ENCODE data around the gene PLCG2.
"Not testable (repeated sequence)": the region's sequence is repeated elsewhere in the genome, so short reads cannot be mapped to it uniquely, and the experiment has no call there.

Gene PLCG2

GRCh38 chr16:82008957-82009592, 230.0 kb downstream of the PLCG2 start:
- no peak for DNase-seq

GRCh38 chr16:82009789-82010188, 230.7 kb downstream of the PLCG2 start:
- not testable (repeated sequence) for DNase-seq

- no peak for DNase-seq
Measured at GRCh38 chr16:82010649-82011048, 231.6 kb downstream of the PLCG2 start.

- DNase-seq, result peak; percentile 39
Measured at GRCh38 chr16:82011199-82011641, 232.1 kb downstream of the PLCG2 start, which contains the start of gene SDR42E1. TSS of gene SDR42E1 (minus strand) at chr16:82011470. CDS start at chr16:82000858, 10,612 bp downstream.

All from effector CD8-positive, alpha-beta T cell (primary cell).